ENCODE measurements around the gene PPP1R26.
"Not testable (repeated sequence)": the region's sequence is repeated elsewhere in the genome, so short reads cannot be mapped to it uniquely, and the experiment has no call there.

PPP1R26 gene

DNA sequence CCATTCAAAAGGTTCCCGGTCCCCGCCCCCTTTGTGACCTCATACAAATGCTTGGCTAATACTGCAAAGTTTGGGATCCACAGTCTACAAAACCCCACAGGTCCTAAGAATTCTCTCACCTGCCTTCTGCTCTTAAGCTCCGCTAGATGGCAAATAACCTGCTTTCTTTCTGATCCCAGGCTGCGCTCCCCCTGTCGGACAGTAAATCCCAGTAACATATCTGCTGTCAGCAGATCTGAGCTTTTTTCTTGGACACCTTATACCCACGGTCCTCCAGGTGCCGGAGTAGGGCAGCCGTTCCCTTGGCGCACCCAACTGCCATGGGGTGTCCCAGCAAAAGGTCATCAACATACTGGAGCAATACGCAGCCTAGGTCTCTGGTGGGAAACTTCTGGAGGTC is 39.0 kb upstream of the PPP1R26 start:
- Histone ChIP-seq H3K4me3 (ENCODE audit: low read depth, low read length) (peak overlapping the region; percentile 34), H3K36me3 (no peaks in the 10 kb centered on the region), H3K27ac (peak overlapping the region; percentile 70), H3K9me3 (ENCODE audit: severe bottlenecking) (no peaks in the 10 kb centered on the region), H3K27me3 (ENCODE audit: insufficient read depth, low read depth, severe bottlenecking) (no peaks in the 10 kb centered on the region)
- DNase-seq = peak; percentile 72
- TF ChIP-seq, protein P1, sequence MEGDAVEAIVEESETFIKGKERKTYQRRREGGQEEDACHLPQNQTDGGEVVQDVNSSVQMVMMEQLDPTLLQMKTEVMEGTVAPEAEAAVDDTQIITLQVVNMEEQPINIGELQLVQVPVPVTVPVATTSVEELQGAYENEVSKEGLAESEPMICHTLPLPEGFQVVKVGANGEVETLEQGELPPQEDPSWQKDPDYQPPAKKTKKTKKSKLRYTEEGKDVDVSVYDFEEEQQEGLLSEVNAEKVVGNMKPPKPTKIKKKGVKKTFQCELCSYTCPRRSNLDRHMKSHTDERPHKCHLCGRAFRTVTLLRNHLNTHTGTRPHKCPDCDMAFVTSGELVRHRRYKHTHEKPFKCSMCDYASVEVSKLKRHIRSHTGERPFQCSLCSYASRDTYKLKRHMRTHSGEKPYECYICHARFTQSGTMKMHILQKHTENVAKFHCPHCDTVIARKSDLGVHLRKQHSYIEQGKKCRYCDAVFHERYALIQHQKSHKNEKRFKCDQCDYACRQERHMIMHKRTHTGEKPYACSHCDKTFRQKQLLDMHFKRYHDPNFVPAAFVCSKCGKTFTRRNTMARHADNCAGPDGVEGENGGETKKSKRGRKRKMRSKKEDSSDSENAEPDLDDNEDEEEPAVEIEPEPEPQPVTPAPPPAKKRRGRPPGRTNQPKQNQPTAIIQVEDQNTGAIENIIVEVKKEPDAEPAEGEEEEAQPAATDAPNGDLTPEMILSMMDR (IDR thresholded peaks at IDR 0.05; ENCODE audit: low read depth, low read length) = peak; percentile 61

DNA sequence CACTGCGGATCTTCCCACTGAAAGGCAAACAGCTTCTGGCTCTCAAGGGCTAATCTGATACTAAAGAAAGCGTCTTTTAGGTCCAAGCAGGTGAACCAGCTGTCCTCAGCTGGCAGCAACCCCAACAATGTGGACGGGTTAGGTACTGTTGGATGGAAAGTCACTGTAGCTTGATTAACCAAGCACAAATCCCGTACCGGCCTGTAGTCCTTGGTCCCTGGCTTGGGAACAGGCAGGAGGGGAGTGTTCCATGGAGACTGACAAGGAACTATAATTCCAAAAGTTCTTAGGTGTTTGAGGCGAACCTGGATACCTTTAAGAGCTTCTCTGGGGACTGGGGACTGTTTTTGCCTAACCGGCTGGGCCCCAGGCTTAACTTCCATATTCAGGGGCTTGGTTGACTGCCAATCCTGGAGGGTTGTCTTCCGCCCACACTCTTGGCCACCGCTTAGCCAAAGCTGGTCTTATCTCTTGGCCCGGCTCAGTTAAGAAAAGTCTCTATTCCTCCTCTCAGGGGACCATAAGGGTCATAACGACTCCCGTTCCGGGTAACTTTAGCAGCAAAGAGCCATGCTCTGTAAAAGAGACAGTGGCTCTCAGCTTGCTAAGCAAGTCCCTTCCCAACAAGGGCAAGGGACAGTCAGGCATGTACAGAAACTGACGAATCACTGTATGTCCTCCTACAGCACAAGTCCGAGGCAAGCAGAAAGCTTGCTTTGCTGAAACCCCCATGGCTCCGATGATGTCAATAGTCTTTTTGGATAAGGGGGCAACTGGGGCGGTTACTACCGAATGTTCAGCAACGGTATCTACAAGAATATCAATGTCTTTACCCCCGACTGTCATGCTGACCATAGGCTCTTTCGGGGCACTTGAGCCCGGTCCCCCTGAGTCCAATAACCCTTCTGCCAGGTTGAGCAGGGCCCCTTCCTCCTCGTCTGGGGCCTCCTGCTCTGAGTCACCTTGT is 38.2 kb upstream of the PPP1R26 start:
- not testable (repeated sequence) for H3K9me3 ChIP-seq (ENCODE audit: severe bottlenecking); H3K27me3 ChIP-seq (ENCODE audit: insufficient read depth, low read depth, severe bottlenecking); H3K36me3 ChIP-seq
- peak; percentile 85 for DNase-seq
- peak overlapping the region; percentile 34 for H3K4me3 ChIP-seq (ENCODE audit: low read depth, low read length)
- peak overlapping the region; percentile 70 for H3K27ac ChIP-seq

DNA sequence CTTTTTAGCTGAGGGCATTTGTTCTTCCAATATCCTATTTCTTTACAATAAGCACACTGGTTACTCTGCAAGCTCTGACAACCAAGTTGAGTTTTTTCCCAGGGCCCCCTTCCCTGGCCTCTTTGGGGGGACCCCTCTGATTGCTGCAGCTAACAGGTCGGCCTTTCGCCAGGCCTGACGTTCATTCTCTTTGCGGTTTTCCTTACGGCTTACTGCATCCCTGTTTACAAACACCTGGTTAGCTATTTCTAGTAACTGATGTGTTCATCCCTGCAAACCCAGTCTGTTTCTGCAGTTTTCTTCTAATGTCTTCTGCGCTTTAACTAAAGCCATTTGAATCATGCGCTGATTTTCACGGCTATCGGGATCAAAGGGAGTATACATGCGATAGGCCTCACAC is 37.5 kb upstream of the PPP1R26 start:
- H3K9me3 ChIP-seq (ENCODE audit: severe bottlenecking) = no peaks in the 10 kb centered on the region
- H3K36me3 ChIP-seq = no peaks in the 10 kb centered on the region
- DNase-seq = no peak
- peak overlapping the region; percentile 70 for H3K27ac ChIP-seq
- TF ChIP-seq, protein P1 (IDR thresholded peaks at IDR 0.05; ENCODE audit: low read depth, low read length) = no peak
- H3K27me3 ChIP-seq (ENCODE audit: insufficient read depth, low read depth, severe bottlenecking) = no peaks in the 10 kb centered on the region
- H3K4me3 ChIP-seq (ENCODE audit: low read depth, low read length) = peak overlapping the region; percentile 26

DNA sequence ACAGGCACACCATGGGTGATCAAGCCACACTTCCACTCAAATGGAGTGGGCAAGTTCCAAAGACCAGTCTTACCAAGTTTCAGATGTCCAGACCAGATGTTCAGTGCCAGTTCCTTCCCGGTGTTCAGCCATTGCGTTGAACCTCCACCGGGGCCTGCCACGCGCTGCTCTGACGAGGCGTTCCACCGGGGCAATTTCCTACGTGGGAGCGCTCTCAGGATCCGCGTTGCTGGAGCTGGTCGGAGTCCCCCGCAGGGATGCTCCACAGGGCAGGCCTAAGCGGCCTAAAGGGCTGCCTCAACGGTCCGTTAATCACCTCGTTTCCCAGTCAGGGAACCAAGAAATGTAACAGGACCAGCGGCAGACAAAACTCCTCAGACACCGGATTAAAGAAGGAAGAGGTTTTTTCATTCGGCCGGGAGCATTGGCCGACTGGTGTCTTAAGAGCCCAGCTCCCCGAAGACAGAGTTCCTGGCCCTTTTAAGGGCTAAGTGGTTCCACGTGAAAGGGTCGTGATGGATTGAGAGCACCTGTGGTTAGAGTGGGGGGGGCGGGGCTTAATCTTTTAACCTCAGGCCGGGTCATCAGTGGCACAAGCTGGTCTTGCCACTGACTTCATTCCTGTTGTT is 35.7 kb upstream of the PPP1R26 start:
- no peaks in the 10 kb centered on the region for H3K9me3 ChIP-seq (ENCODE audit: severe bottlenecking)
- H3K27ac ChIP-seq = peak overlapping the region; percentile 69
- no peaks in the 10 kb centered on the region for H3K36me3 ChIP-seq
- peak overlapping the region; percentile 32 for H3K4me3 ChIP-seq (ENCODE audit: low read depth, low read length)
- TF ChIP-seq, protein P1 (IDR thresholded peaks at IDR 0.05; ENCODE audit: low read depth, low read length) = 0 out of 2 replicates have a peak, but pooled peaks have one; percentile 11
- DNase-seq = peak; percentile 74
- no peaks in the 10 kb centered on the region for H3K27me3 ChIP-seq (ENCODE audit: insufficient read depth, low read depth, severe bottlenecking)

DNA sequence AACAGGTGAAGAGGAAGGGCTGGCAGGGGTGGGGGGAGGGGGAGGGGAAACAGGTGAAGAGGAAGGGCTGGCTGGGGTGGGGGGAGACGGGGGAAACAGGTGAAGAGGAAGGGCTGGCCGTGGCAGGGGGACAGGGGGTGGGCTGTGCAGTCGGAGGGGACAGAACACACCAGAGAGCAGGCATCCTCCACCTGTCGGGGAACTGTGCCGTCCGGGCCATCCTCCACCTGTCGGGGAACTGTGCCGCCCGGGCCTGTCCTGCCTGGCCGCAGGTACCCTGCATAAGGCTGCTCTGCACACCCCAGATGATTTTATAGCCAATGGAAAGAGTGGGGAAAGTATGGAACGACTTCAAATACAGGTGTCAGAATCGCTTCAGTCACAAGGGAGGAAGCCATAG is 32.5 kb upstream of the PPP1R26 start:
- no peak for DNase-seq
- no peak overlapping the region for H3K27ac ChIP-seq
- no peaks in the 10 kb centered on the region for H3K27me3 ChIP-seq (ENCODE audit: insufficient read depth, low read depth, severe bottlenecking)
- H3K4me3 ChIP-seq (ENCODE audit: low read depth, low read length) = no peak overlapping the region
- no peaks in the 10 kb centered on the region for H3K9me3 ChIP-seq (ENCODE audit: severe bottlenecking)
- TF ChIP-seq, protein P1 (IDR thresholded peaks at IDR 0.05; ENCODE audit: low read depth, low read length) = no peak
- H3K36me3 ChIP-seq = no peaks in the 10 kb centered on the region

DNA sequence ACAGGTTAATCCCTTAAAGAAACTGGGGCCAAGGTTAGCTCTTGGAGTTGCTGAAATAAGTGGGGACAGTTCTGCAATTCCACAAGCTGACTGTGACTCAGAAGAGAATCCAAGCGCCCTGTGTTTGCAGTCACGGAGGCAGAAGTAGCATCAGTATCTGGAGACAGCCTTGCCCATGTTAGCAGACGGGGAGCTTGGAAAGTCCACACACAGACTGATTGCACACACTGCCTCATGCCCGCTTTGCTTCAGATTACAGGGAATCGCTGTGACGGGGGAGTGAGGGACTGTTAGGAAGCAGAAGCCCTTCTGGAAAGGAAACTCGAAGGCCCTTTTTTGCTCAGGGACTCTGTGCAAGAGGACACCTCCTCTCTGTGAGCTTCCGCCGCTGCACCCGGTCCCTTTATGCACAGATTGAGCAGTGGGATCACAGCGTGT is 30.9 kb upstream of the PPP1R26 start:
- no peak for DNase-seq
- TF ChIP-seq, protein P1 (IDR thresholded peaks at IDR 0.05; ENCODE audit: low read depth, low read length) = no peak
- no peaks in the 10 kb centered on the region for H3K9me3 ChIP-seq (ENCODE audit: severe bottlenecking)

DNA sequence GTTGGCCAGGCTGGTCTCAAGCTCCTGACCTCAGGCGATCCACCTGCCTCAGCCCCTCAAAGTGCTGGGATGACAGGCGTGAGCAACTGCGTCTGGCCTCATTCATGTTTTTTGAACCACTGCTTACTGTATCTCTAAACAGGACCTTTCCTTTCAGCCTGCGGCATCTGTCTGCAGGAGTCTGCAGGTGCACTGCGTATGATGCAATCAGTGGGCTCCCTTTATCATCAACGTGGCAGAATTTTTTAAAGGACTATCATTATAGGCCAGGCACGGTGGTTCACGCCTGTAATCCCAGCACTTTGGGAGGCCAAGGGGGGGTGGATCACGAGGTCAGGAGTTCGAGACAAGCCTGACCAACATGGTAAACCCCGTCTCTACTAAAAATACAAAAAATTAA is 30.1 kb upstream of the PPP1R26 start:
- not testable (repeated sequence) for DNase-seq; H3K27me3 ChIP-seq (ENCODE audit: insufficient read depth, low read depth, severe bottlenecking)

More for the DNA sequence above, 30.9 kb upstream of the PPP1R26 start:
- Histone ChIP-seq H3K36me3 (no peaks in the 10 kb centered on the region), H3K27ac (no peak overlapping the region), H3K4me3 (ENCODE audit: low read depth, low read length) (no peak overlapping the region), H3K27me3 (ENCODE audit: insufficient read depth, low read depth, severe bottlenecking) (no peaks in the 10 kb centered on the region)

More for the DNA sequence above, 30.1 kb upstream of the PPP1R26 start:
- not testable (repeated sequence) for H3K4me3 ChIP-seq (ENCODE audit: low read depth, low read length); H3K9me3 ChIP-seq (ENCODE audit: severe bottlenecking); H3K36me3 ChIP-seq; H3K27ac ChIP-seq
